Mesenchymal stem cell (in vitro differentiated cells and primary cell): ENCODE results near the gene RASEF.

ENCODE experiments used
- DNase-seq: peaks from one replicate; pipeline ENCODE4 v3.0.0-alpha.2; 2013
- H2AFZ ChIP-seq: one replicate; pipeline ENCODE4 v1.6.1; 2013; ENCODE audit warnings: low read depth, mild to moderate bottlenecking, control low read depth, inconsistent platforms, low read length, moderate library complexity
- H2AK5ac ChIP-seq: 2 replicates; pipeline ENCODE4 v1.6.1; 2013; ENCODE audit warnings: low read length, moderate library complexity, mild to moderate bottlenecking, inconsistent platforms; ENCODE audit not compliant: severe bottlenecking
- H2BK120ac ChIP-seq: one replicate; pipeline ENCODE4 v1.6.1; 2013; ENCODE audit warnings: low read depth, mild to moderate bottlenecking, inconsistent platforms, low read length, moderate library complexity
- H2BK12ac ChIP-seq, 2 experiments: one replicate each; pipeline ENCODE4 v1.6.1; 2013; ENCODE audit warnings: inconsistent platforms in 2 of 2, low read length in 2 of 2, mild to moderate bottlenecking in 2 of 2, moderate library complexity in 2 of 2, control low read depth in 1 of 2
- H2BK15ac ChIP-seq: one replicate; pipeline ENCODE4 v1.6.1; 2013; ENCODE audit warnings: mild to moderate bottlenecking, low read depth, inconsistent platforms; ENCODE audit not compliant: poor library complexity, severe bottlenecking
- H2BK5ac ChIP-seq: 2 replicates; pipeline ENCODE4 v1.6.1; 2013; ENCODE audit warnings: low read depth, mild to moderate bottlenecking, low read length, control low read depth, inconsistent platforms; ENCODE audit not compliant: poor library complexity, severe bottlenecking
- H3K14ac ChIP-seq, 2 experiments: one replicate each; pipeline ENCODE4 v1.6.1; 2013; ENCODE audit warnings: inconsistent platforms in 2 of 2, low read length in 2 of 2, control low read depth in 1 of 2, mild to moderate bottlenecking in 1 of 2, moderate library complexity in 1 of 2
- H3K18ac ChIP-seq, 2 experiments: one replicate each; pipeline ENCODE4 v1.6.1; 2013; ENCODE audit warnings: inconsistent platforms in 2 of 2, low read length in 2 of 2, control low read depth in 1 of 2, low read depth in 1 of 2, mild to moderate bottlenecking in 1 of 2
- H3K23ac ChIP-seq, 2 experiments: one replicate each; pipeline ENCODE4 v1.6.1; 2013; ENCODE audit warnings: inconsistent platforms in 2 of 2, low read length in 2 of 2, mild to moderate bottlenecking in 2 of 2, moderate library complexity in 2 of 2, control low read depth in 1 of 2
- H3K27ac ChIP-seq: 2 replicates; pipeline ENCODE4 v1.5.1; 2013; ENCODE audit warnings: mild to moderate bottlenecking, moderate library complexity, low read length, control low read depth, inconsistent platforms; ENCODE audit not compliant: poor library complexity, severe bottlenecking
- H3K27me3 ChIP-seq, 2 experiments: 2 replicates each; pipeline versions ENCODE4 v1.6.1 to v1.7.0; 2013; ENCODE audit warnings: low read length in 2 of 2, mild to moderate bottlenecking in 2 of 2, moderate library complexity in 2 of 2, control low read depth in 1 of 2, inconsistent platforms in 1 of 2; ENCODE audit not compliant: control insufficient read depth in 1 of 2, insufficient read depth in 1 of 2
- H3K36me3 ChIP-seq, 2 experiments: 2 replicates each; pipeline versions ENCODE4 v1.6.1 to v1.7.0; 2013; ENCODE audit warnings: low read length in 2 of 2, control low read depth in 1 of 2, inconsistent platforms in 1 of 2, low read depth in 1 of 2, mild to moderate bottlenecking in 1 of 2; ENCODE audit not compliant: insufficient read depth in 2 of 2, control insufficient read depth in 1 of 2
- H3K4ac ChIP-seq, 2 experiments: one replicate each; pipeline ENCODE4 v1.6.1; 2013; ENCODE audit warnings: inconsistent platforms in 2 of 2, low read length in 2 of 2, mild to moderate bottlenecking in 2 of 2, moderate library complexity in 2 of 2, control low read depth in 1 of 2, low read depth in 1 of 2
- H3K4me1 ChIP-seq: 2 replicates; pipeline ENCODE4 v1.6.1; 2013; ENCODE audit warnings: low read depth, low read length, control low read depth; ENCODE audit not compliant: control insufficient read depth, insufficient read depth
- H3K4me2 ChIP-seq: 2 replicates; pipeline ENCODE4 v1.6.1; 2013; ENCODE audit warnings: low read length, mild to moderate bottlenecking, inconsistent platforms; ENCODE audit not compliant: poor library complexity, severe bottlenecking
- H3K4me3 ChIP-seq, 2 experiments: 2 replicates each; pipeline versions ENCODE4 v1.5.1 to v1.7.0; 2013; ENCODE audit warnings: low read length in 2 of 2, mild to moderate bottlenecking in 2 of 2, control low read depth in 1 of 2, low read depth in 1 of 2; ENCODE audit not compliant: insufficient read depth in 1 of 2
- H3K79me1 ChIP-seq: replicated peaks from 2 replicates; pipeline ENCODE4 v1.6.1; 2013; ENCODE audit warnings: mild to moderate bottlenecking, control low read depth, low read length, inconsistent platforms; ENCODE audit not compliant: poor library complexity, severe bottlenecking
- H3K9ac ChIP-seq: 2 replicates; pipeline ENCODE4 v1.7.0; 2013; ENCODE audit warnings: mild to moderate bottlenecking, low read length, moderate library complexity
- H3K9me3 ChIP-seq: 2 replicates; pipeline ENCODE4 v1.7.0; 2013; ENCODE audit warnings: mild to moderate bottlenecking, low read length; ENCODE audit not compliant: control insufficient read depth
- H4K8ac ChIP-seq: one replicate; pipeline ENCODE4 v1.6.1; 2013; ENCODE audit warnings: inconsistent platforms, mild to moderate bottlenecking, low read length, moderate library complexity
- H4K91ac ChIP-seq: one replicate; pipeline ENCODE4 v1.6.1; 2013; ENCODE audit warnings: mild to moderate bottlenecking, low read length, inconsistent platforms
- WGBS: methylation state at CpG from one replicate; pipeline ENCODE4 v1.1.7; 2013; ENCODE audit warnings: mixed read lengths; 5-methylcytosine and 5-hydroxymethylcytosine counted together

RASEF gene

GRCh38 chr9:83056174-83056573 lies 6.8 kb downstream of the RASEF start:
- H3K14ac ChIP-seq, result no peak overlapping the region
- H3K4me2 ChIP-seq, result no peak overlapping the region
- no peak overlapping the region for H4K8ac ChIP-seq
- no peak overlapping the region for H3K27ac ChIP-seq
- no peak overlapping the region for H3K4ac ChIP-seq
- H3K9ac ChIP-seq, result no peak overlapping the region
- H3K27me3 ChIP-seq, result peaks cover 15 to 22% of the 10 kb centered on the region in 2 experiments
- H2AFZ ChIP-seq, result no peak overlapping the region
- no peaks in the 10 kb centered on the region for H3K4me1 ChIP-seq
- DNase-seq, result no peak
- H3K36me3 ChIP-seq, result no peaks in the 10 kb centered on the region
- H3K9me3 ChIP-seq, result no peaks in the 10 kb centered on the region
- H2BK12ac ChIP-seq, result no peak overlapping the region
- H3K18ac ChIP-seq, result no peak overlapping the region
- no peak overlapping the region for H2BK120ac ChIP-seq
- peaks cover 2% of the 10 kb centered on the region for H3K79me1 ChIP-seq
- H4K91ac ChIP-seq, result no peak overlapping the region
- no peak overlapping the region for H2AK5ac ChIP-seq
- H2BK15ac ChIP-seq, result no peak overlapping the region
- no peak overlapping the region for H3K4me3 ChIP-seq
- no peak overlapping the region for H3K23ac ChIP-seq
- H2BK5ac ChIP-seq, result no peak overlapping the region
- 100% methylated on average over 1 of the region's 2 CpGs for WGBS

GRCh38 chr9:83047839-83048775 lies 14.8 kb downstream of the RASEF start:
- no peak overlapping the region for H2AK5ac ChIP-seq
- H3K27me3 ChIP-seq, result peaks cover 24% of the 10 kb centered on the region in 2 experiments
- no peak overlapping the region for H4K8ac ChIP-seq
- no peak overlapping the region for H2BK5ac ChIP-seq
- H2BK12ac ChIP-seq, result no peak overlapping the region
- no peak overlapping the region for H3K4me3 ChIP-seq
- H3K27ac ChIP-seq, result no peak overlapping the region
- 93% methylated on average over 10 of the region's 11 CpGs for WGBS
- H3K18ac ChIP-seq, result no peak overlapping the region
- H3K4ac ChIP-seq, result no peak overlapping the region
- H4K91ac ChIP-seq, result no peak overlapping the region
- H3K23ac ChIP-seq, result no peak overlapping the region
- no peak overlapping the region for H2AFZ ChIP-seq
- H3K4me1 ChIP-seq, result no peaks in the 10 kb centered on the region
- no peaks in the 10 kb centered on the region for H3K36me3 ChIP-seq
- no peak for DNase-seq
- no peak overlapping the region for H2BK15ac ChIP-seq
- no peak overlapping the region for H2BK120ac ChIP-seq
- H3K14ac ChIP-seq, result no peak overlapping the region
- H3K79me1 ChIP-seq, result no peaks in the 10 kb centered on the region
- H3K9me3 ChIP-seq, result no peaks in the 10 kb centered on the region
- H3K9ac ChIP-seq, result no peak overlapping the region
- no peak overlapping the region for H3K4me2 ChIP-seq

- H3K4me3 ChIP-seq, result no peak overlapping the region
- DNase-seq, result no peak
- H2AK5ac ChIP-seq, result no peak overlapping the region
- no peak overlapping the region for H3K18ac ChIP-seq
- H3K36me3 ChIP-seq, result no peaks in the 10 kb centered on the region
- WGBS, result 52% methylated on average over 7 of the region's 7 CpGs
- H2BK15ac ChIP-seq, result no peak overlapping the region
- H4K91ac ChIP-seq, result no peak overlapping the region
- no peaks in the 10 kb centered on the region for H3K4me1 ChIP-seq
- H2BK12ac ChIP-seq, result no peak overlapping the region
- no peak overlapping the region for H3K4me2 ChIP-seq
- H3K9me3 ChIP-seq, result no peaks in the 10 kb centered on the region
- no peaks in the 10 kb centered on the region for H3K79me1 ChIP-seq
- H4K8ac ChIP-seq, result no peak overlapping the region
- no peak overlapping the region for H3K9ac ChIP-seq
- H3K14ac ChIP-seq, result no peak overlapping the region
- H3K4ac ChIP-seq, result no peak overlapping the region
- H3K27me3 ChIP-seq, result peaks cover 24 to 30% of the 10 kb centered on the region in 2 experiments
- no peak overlapping the region for H2BK120ac ChIP-seq
- H3K27ac ChIP-seq, result no peak overlapping the region
- H3K23ac ChIP-seq, result no peak overlapping the region
- no peak overlapping the region for H2BK5ac ChIP-seq
- no peak overlapping the region for H2AFZ ChIP-seq
These were observed 19.3 kb downstream of the RASEF start for GRCh38 chr9:83043597-83043996.

GRCh38 chr9:83041771-83042170 lies 21.2 kb downstream of the RASEF start:
- Histone ChIP-seq H4K8ac (no peak overlapping the region), H2BK12ac (no peak overlapping the region), H2AK5ac (no peak overlapping the region), H3K4me1 (no peaks in the 10 kb centered on the region), H3K79me1 (no peaks in the 10 kb centered on the region), H3K18ac (no peak overlapping the region), H3K4me2 (no peak overlapping the region), H3K27me3 (peaks cover 19 to 30% of the 10 kb centered on the region in 2 experiments), H3K9ac (no peak overlapping the region), H4K91ac (no peak overlapping the region), H3K36me3 (no peaks in the 10 kb centered on the region), H3K27ac (no peak overlapping the region), H3K14ac (no peak overlapping the region), H3K4me3 (no peak overlapping the region), H3K4ac (no peak overlapping the region), H2AFZ (no peak overlapping the region), H3K23ac (no peak overlapping the region), H2BK5ac (no peak overlapping the region), H3K9me3 (no peaks in the 10 kb centered on the region), H2BK15ac (no peak overlapping the region), H2BK120ac (no peak overlapping the region)
- 6% methylated on average over 1 of the region's 1 CpG for WGBS
- DNase-seq, result peak; percentile 71
